K562 (cell line): Measurements from ENCODE around the gene PRRT1. TPM values are rescaled to one million over a fixed set of nuclear protein-coding genes. Genes with fewer than 3 reads are reported as not detected.

ENCODE experiments used
- ATF3 ChIP-seq, 2 experiments: fragments of 450-650 bp in 1 of 2; sonication (generic) in 1 of 2; formaldehyde crosslinking in 1 of 2; IDR thresholded peaks in 1 of 2; conservative IDR thresholded peaks in 1 of 2; 2 replicates each; pipeline versions ENCODE4 v1.6.1 to v1.8.1; 2016 to 2023; ENCODE audit warnings: mild to moderate bottlenecking in 2 of 2, moderate library complexity in 2 of 2, inconsistent platforms in 1 of 2, missing genetic modification reagents in 1 of 2
- C11orf30 ChIP-seq: fragments of 450-650 bp; IDR thresholded peaks from 2 replicates; pipeline ENCODE4 v1.6.1; 2016; ENCODE audit warnings: low read depth, mild to moderate bottlenecking
- DPF2 ChIP-seq: fragments of 450-650 bp; IDR thresholded peaks from 2 replicates; pipeline ENCODE4 v1.6.1; 2016
- FOXP1 ChIP-seq: sonication (generic); formaldehyde crosslinking; IDR thresholded peaks from 2 replicates; pipeline ENCODE4 v1.8.0; 2022; ENCODE audit warnings: mild to moderate bottlenecking, missing genetic modification reagents
- HMGN3 ChIP-seq: IDR thresholded peaks from 2 replicates; pipeline ENCODE4 v1.6.1; 2011; ENCODE audit warnings: borderline replicate concordance, low read depth, mild to moderate bottlenecking, mixed read lengths, low read length; ENCODE audit not compliant: insufficient read length; ENCODE audit errors: extremely low read depth
- HOMEZ ChIP-seq: fragments of 250-450 bp; sonication (Bioruptor Pico); IDR thresholded peaks from 2 replicates; pipeline ENCODE4 v1.4.0; 2020; ENCODE audit warnings: mild to moderate bottlenecking, moderate library complexity
- MAFF ChIP-seq: IDR thresholded peaks from 2 replicates; pipeline ENCODE4 v1.6.1; 2012; ENCODE audit warnings: low read length, improper control_type of control experiment
- MAX ChIP-seq: sonication (generic); formaldehyde crosslinking; IDR thresholded peaks from 2 replicates; pipeline ENCODE4 v1.9.0; 2022; ENCODE audit warnings: mild to moderate bottlenecking, missing genetic modification reagents
- SAP30 ChIP-seq: fragments of 200-600 bp; sonication (generic); IDR thresholded peaks from 2 replicates; pipeline ENCODE4 v1.6.1; 2012; ENCODE audit warnings: borderline replicate concordance, low read depth, mild to moderate bottlenecking, moderate library complexity, low read length, control low read depth, inconsistent platforms; ENCODE audit not compliant: insufficient read depth, poor library complexity, severe bottlenecking
- TCF7 ChIP-seq: sonication (generic); IDR thresholded peaks from 2 replicates; pipeline ENCODE4 v1.6.1; 2016; ENCODE audit warnings: antibody characterized with exemption, borderline replicate concordance
- ZBTB40 ChIP-seq, 2 experiments: fragments of 450-650 bp in 1 of 2; sonication (generic) in 1 of 2; formaldehyde crosslinking in 1 of 2; IDR thresholded peaks; 2 replicates each; pipeline versions ENCODE4 v1.7.1 to v1.9.0; 2016 to 2022; ENCODE audit warnings: inconsistent platforms in 1 of 2, mild to moderate bottlenecking in 1 of 2, missing genetic modification reagents in 1 of 2
- ZNF174 ChIP-seq: fragments of 250-450 bp; sonication (Bioruptor Pico); IDR thresholded peaks from 2 replicates; pipeline ENCODE4 v1.4.0; 2020; ENCODE audit warnings: mild to moderate bottlenecking
- ZNF354B ChIP-seq: fragments of 250-450 bp; sonication (Bioruptor Pico); IDR thresholded peaks from 2 replicates; pipeline ENCODE4 v1.4.0; 2020
- polyA plus RNA-seq, 8 experiments: library from polyadenylated mRNA; depleted of rRNA in 4 of 8; stranded (reverse) in 5 of 8; unstranded in 3 of 8; fragments of >200 nt; fragmentation: Nextera tagmentation in 2 of 8; fragmentation: Illumina TruSeq in 1 of 8; extraction: Ambion mirVana in 2 of 8; extraction: Trizol in 1 of 8; gene quantifications; 2 replicates each; pipeline versions ENCODE4 v1.2.1 to v1.2.3, GENCODE V29; 2011 to 2014; ENCODE audit warnings: inconsistent platforms in 1 of 8, missing spikeins in 1 of 8
- total RNA-seq, 7 experiments: library from RNA; depleted of rRNA in 6 of 7; stranded (reverse); fragments of >200 nt in 6 of 7; fragmentation: Illumina TruSeq in 2 of 7; extraction: Trizol in 2 of 7; gene quantifications; 2 replicates each; pipeline versions ENCODE4 v1.2.1 to v1.2.3, GENCODE V29; 2011 to 2021; ENCODE audit warnings: low replicate concordance in 1 of 7

PRRT1 gene
- total and polyA plus RNA-seq, 9 of the 15 experiments (the other 6 are each of a cell fraction or from before 2014, with no cell fraction given): 0.14 to 3.5 (median 0.41) TPM

GRCh38 chr6:32153564-32154513 lies 2.1 kb upstream of the PRRT1 start, which contains the start of gene PPT2 (continued):
- no peak for TF ChIP-seq SAP30
- peak; percentile 39 for TF ChIP-seq MAFF
- TF ChIP-seq C11orf30: peak; percentile 90
- TF ChIP-seq HMGN3: no peak
- peak; percentile 58; the same call in 1 of the 2 replicates for TF ChIP-seq TCF7
- TF ChIP-seq ZBTB40 (IDR thresholded peaks at IDR 0.05): peak; percentile 86
- no peak for TF ChIP-seq ZBTB40 (CRISPR knock-in tag; IDR thresholded peaks at IDR 0.05)
- peak; percentile 55; the same call in 1 of the 2 replicates for TF ChIP-seq ATF3 (IDR thresholded peaks at IDR 0.05)
- TF ChIP-seq ATF3 (CRISPR knock-in tag; conservative IDR thresholded peaks at IDR 0.05): peak; percentile 65
- no peak for TF ChIP-seq FOXP1
- TF ChIP-seq ZNF354B: no peak
- 0 out of 2 replicates have a peak, but pooled peaks have one; percentile 64 for TF ChIP-seq DPF2
- TF ChIP-seq ZNF174: 0 out of 2 replicates have a peak, but pooled peaks have one; percentile 18
- no peak for TF ChIP-seq HOMEZ (CRISPR knock-in tag)
- no peak for TF ChIP-seq MAX (CRISPR knock-in tag)
